Transverse colon (tissue), 3 donors: ENCODE data around the gene CCHCR1.

Experiments
- EP300 ChIP-seq: sonication (generic); formaldehyde crosslinking; IDR thresholded peaks from one replicate; pipeline ENCODE4 v1.6.1; 2017; ENCODE audit warnings: antibody characterized with exemption, low read depth
- POLR2A ChIP-seq: fragments of 450-650 bp; IDR thresholded peaks from one replicate; pipeline ENCODE4 v1.6.1; 2016; ENCODE audit warnings: antibody characterized with exemption, mild to moderate bottlenecking, moderate library complexity
- TF ChIP-seq, protein P1 (sequence below), 5 experiments: fragments of 200-600 bp in 3 of 5; fragments of 450-650 bp in 2 of 5; sonication (generic) in 3 of 5; IDR thresholded peaks; 1 replicate in 2 of 5; 2 replicates in 3 of 5; pipeline ENCODE4 v1.5.1; 2016 to 2017; ENCODE audit warnings: antibody characterized with exemption in 5 of 5, inconsistent platforms in 3 of 5, mild to moderate bottlenecking in 2 of 5, moderate library complexity in 1 of 5

DNA sequence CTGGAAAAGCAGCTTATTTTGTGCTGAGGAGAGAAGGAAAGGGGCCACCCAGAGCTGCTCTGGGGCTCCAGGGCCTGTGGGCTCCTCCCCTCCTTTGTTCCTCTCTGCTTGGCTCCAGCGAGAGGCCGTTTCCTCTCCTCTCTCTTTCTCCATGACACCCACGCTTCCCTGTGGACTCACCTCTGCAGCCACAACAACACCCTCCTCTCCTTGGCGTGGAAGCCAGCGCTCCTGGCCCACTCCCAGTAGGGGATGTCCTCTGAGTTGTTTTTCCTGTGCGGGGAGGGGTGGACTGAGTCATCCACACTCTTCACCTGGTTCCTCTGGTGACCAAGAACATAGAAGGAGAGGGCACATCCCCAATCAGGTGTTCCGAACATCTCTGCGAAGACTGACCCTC lies 32.4 kb downstream of the CCHCR1 start:
- TF ChIP-seq POLR2A (no peak), EP300 (no peak)
- TF ChIP-seq, protein P1, sequence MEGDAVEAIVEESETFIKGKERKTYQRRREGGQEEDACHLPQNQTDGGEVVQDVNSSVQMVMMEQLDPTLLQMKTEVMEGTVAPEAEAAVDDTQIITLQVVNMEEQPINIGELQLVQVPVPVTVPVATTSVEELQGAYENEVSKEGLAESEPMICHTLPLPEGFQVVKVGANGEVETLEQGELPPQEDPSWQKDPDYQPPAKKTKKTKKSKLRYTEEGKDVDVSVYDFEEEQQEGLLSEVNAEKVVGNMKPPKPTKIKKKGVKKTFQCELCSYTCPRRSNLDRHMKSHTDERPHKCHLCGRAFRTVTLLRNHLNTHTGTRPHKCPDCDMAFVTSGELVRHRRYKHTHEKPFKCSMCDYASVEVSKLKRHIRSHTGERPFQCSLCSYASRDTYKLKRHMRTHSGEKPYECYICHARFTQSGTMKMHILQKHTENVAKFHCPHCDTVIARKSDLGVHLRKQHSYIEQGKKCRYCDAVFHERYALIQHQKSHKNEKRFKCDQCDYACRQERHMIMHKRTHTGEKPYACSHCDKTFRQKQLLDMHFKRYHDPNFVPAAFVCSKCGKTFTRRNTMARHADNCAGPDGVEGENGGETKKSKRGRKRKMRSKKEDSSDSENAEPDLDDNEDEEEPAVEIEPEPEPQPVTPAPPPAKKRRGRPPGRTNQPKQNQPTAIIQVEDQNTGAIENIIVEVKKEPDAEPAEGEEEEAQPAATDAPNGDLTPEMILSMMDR (IDR thresholded peaks at IDR 0.05) = no peak
